DOHH2 (cell line): Measurements from ENCODE around the gene MT1F.

Experiments
- H3F3A ChIP-seq: fragments of 200-600 bp; sonication (generic), shearing (Covaris generic); 2 replicates; pipeline ENCODE4 v1.6.0; 2016; ENCODE audit warnings: antibody characterized with exemption, mild to moderate bottlenecking; ENCODE audit not compliant: control insufficient read depth, insufficient read depth
- H3K27ac ChIP-seq: fragments of 200-600 bp; sonication (generic); 2 replicates; pipeline ENCODE4 v1.5.1; 2014; ENCODE audit warnings: low read depth, mild to moderate bottlenecking, low read length, moderate library complexity
- H3K27me3 ChIP-seq: fragments of 200-600 bp; sonication (generic); 2 replicates; pipeline ENCODE4 v1.6.1; 2014; ENCODE audit warnings: mild to moderate bottlenecking, low read length, mixed read lengths; ENCODE audit not compliant: control insufficient read depth
- H3K36me3 ChIP-seq: fragments of 200-600 bp; sonication (generic); 2 replicates; pipeline ENCODE4 v1.6.1; 2014; ENCODE audit warnings: mild to moderate bottlenecking, low read length, moderate library complexity, mixed read lengths; ENCODE audit not compliant: control insufficient read depth
- H3K4me1 ChIP-seq: fragments of 200-600 bp; sonication (generic); 2 replicates; pipeline ENCODE4 v1.6.1; 2014; ENCODE audit warnings: mild to moderate bottlenecking, low read length, mixed read lengths; ENCODE audit not compliant: control insufficient read depth
- H3K4me2 ChIP-seq: fragments of 200-600 bp; sonication (generic); 2 replicates; pipeline ENCODE4 v1.6.0; 2014; ENCODE audit warnings: mild to moderate bottlenecking, low read length, moderate library complexity
- H3K4me3 ChIP-seq: fragments of 200-600 bp; sonication (generic); 2 replicates; pipeline ENCODE4 v1.5.1; 2014; ENCODE audit warnings: mild to moderate bottlenecking, low read length, mixed read lengths
- H3K79me2 ChIP-seq: fragments of 200-600 bp; sonication (generic); 2 replicates; pipeline ENCODE4 v1.6.1; 2014; ENCODE audit warnings: mild to moderate bottlenecking, low read length, mixed read lengths; ENCODE audit not compliant: control insufficient read depth
- H3K9me2 ChIP-seq: fragments of 200-600 bp; sonication (generic); replicated peaks from 2 replicates; pipeline ENCODE4 v1.6.1; 2014; ENCODE audit warnings: mild to moderate bottlenecking, low read length, mixed read lengths; ENCODE audit not compliant: control insufficient read depth
- H3K9me3 ChIP-seq: fragments of 200-600 bp; sonication (generic); 2 replicates; pipeline ENCODE4 v1.6.1; 2014; ENCODE audit warnings: antibody characterized with exemption, low read length, mixed read lengths; ENCODE audit not compliant: control insufficient read depth, insufficient read depth
- H4K20me1 ChIP-seq: fragments of 200-600 bp; sonication (generic); 2 replicates; pipeline ENCODE4 v1.6.0; 2014; ENCODE audit warnings: low read depth, mild to moderate bottlenecking, antibody characterized with exemption, low read length, moderate library complexity; ENCODE audit not compliant: control insufficient read depth, insufficient read depth
- EZH2phosphoT487 ChIP-seq: fragments of 200-600 bp; sonication (generic); IDR thresholded peaks from 2 replicates; pipeline ENCODE4 v1.6.1; 2017; ENCODE audit warnings: borderline replicate concordance, mild to moderate bottlenecking, antibody characterized with exemption, low read length, moderate library complexity, mixed read lengths
- TF ChIP-seq, protein P1 (sequence below): fragments of 200-600 bp; sonication (generic); IDR thresholded peaks from one replicate; pipeline ENCODE4 v1.5.1; 2014; ENCODE audit warnings: antibody characterized with exemption, mild to moderate bottlenecking, low read depth, low read length; ENCODE audit not compliant: poor library complexity, severe bottlenecking

Gene MT1F

DNA sequence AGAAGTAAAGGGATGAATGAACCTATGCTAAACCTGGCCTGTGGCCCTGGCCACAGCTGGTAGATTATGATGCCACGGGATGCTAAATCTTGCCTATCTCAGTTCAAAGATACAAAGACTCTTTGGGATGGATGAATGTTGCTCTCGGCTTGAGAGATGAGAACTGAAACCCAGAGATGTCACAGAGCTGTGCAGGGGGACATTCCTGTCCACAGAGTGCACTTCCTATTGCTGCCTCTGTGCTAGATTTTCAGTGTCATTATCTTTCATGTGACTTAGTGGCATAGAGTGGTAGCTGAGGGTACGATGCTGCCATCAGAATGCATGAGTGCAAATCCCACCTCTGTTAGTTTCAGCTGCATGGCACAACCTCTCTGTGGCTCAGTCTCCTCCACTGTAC lies 27.6 kb upstream of the MT1F start:
- Histone ChIP-seq H3K36me3 (no peaks in the 10 kb centered on the region), H4K20me1 (no peaks in the 10 kb centered on the region), H3F3A (no peaks in the 10 kb centered on the region), H3K4me3 (no peak overlapping the region), H3K27ac (no peak overlapping the region), H3K79me2 (no peaks in the 10 kb centered on the region), H3K9me3 (no peaks in the 10 kb centered on the region), H3K4me2 (no peak overlapping the region), H3K4me1 (no peaks in the 10 kb centered on the region), H3K9me2 (no peaks in the 10 kb centered on the region), H3K27me3 (peaks cover 53% of the 10 kb centered on the region)
- TF ChIP-seq EZH2phosphoT487, result no peak
- TF ChIP-seq, protein P1, sequence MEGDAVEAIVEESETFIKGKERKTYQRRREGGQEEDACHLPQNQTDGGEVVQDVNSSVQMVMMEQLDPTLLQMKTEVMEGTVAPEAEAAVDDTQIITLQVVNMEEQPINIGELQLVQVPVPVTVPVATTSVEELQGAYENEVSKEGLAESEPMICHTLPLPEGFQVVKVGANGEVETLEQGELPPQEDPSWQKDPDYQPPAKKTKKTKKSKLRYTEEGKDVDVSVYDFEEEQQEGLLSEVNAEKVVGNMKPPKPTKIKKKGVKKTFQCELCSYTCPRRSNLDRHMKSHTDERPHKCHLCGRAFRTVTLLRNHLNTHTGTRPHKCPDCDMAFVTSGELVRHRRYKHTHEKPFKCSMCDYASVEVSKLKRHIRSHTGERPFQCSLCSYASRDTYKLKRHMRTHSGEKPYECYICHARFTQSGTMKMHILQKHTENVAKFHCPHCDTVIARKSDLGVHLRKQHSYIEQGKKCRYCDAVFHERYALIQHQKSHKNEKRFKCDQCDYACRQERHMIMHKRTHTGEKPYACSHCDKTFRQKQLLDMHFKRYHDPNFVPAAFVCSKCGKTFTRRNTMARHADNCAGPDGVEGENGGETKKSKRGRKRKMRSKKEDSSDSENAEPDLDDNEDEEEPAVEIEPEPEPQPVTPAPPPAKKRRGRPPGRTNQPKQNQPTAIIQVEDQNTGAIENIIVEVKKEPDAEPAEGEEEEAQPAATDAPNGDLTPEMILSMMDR, result no peak

DNA sequence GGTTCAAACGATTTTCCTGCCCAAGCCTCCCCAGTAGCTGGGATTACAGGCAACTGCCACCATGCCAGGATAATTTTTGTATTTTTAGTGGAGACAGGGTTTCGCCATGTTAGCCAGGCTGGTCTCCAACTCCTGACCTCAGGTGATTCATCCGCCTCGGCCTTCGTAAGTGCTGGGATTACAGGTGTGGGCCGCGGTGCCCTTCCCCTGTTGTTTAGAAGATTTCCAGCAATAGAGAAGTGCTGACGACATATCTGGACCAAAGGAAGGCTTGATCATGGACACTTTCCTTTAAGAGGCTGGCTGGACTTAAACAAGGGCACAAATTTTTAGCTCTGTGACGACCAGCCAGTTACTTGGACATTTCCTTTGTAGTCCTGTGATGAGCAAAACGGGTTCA lies 26.6 kb upstream of the MT1F start:
- Histone ChIP-seq H3K4me1 (no peaks in the 10 kb centered on the region), H3K9me2 (no peaks in the 10 kb centered on the region), H3K9me3 (no peaks in the 10 kb centered on the region), H3F3A (no peaks in the 10 kb centered on the region), H3K4me2 (no peak overlapping the region), H3K27me3 (peaks cover 56% of the 10 kb centered on the region), H3K27ac (no peak overlapping the region), H4K20me1 (no peaks in the 10 kb centered on the region), H3K4me3 (no peak overlapping the region), H3K79me2 (no peaks in the 10 kb centered on the region), H3K36me3 (no peaks in the 10 kb centered on the region)
- TF ChIP-seq, protein P1, result no peak
- no peak for TF ChIP-seq EZH2phosphoT487

DNA sequence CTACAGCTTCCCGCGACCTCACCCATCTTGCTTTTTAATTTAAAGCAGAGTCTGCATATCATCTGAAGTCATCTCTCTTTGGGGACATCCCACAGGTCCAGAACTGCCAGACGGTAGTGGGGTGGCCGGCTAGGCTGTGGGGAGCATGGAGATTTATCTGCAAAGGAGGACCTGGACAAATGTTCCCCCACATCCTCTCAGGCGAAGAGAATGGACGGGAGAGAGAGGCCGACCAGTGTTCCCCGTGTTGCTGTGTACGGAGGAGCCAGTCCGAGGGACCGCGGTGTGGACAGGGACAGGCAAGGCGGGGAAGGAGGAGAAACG lies 26.0 kb upstream of the MT1F start:
- H4K20me1 ChIP-seq, result no peaks in the 10 kb centered on the region

More for the DNA sequence above, 26.0 kb upstream of the MT1F start:
- Histone ChIP-seq H3K9me2 (no peaks in the 10 kb centered on the region), H3K36me3 (no peaks in the 10 kb centered on the region), H3F3A (no peaks in the 10 kb centered on the region), H3K27me3 (peaks cover 55% of the 10 kb centered on the region), H3K9me3 (no peaks in the 10 kb centered on the region), H3K4me1 (no peaks in the 10 kb centered on the region), H3K27ac (no peak overlapping the region), H3K4me3 (no peak overlapping the region), H3K4me2 (no peak overlapping the region), H3K79me2 (no peaks in the 10 kb centered on the region)
- no peak for TF ChIP-seq EZH2phosphoT487
- TF ChIP-seq, protein P1, result no peak
